HG03469 (cell line): ENCODE measurements around the gene DNM1L.

Experiments used
- ATAC-seq: cut with Tn5 transposase; IDR thresholded peaks from one replicate; pipeline ENCODE4 v1.9.1; 2021; ENCODE audit warnings: mild to moderate bottlenecking, moderate library complexity, moderate number of reproducible peaks; ENCODE audit not compliant: unreplicated experiment

DNM1L gene

DNA sequence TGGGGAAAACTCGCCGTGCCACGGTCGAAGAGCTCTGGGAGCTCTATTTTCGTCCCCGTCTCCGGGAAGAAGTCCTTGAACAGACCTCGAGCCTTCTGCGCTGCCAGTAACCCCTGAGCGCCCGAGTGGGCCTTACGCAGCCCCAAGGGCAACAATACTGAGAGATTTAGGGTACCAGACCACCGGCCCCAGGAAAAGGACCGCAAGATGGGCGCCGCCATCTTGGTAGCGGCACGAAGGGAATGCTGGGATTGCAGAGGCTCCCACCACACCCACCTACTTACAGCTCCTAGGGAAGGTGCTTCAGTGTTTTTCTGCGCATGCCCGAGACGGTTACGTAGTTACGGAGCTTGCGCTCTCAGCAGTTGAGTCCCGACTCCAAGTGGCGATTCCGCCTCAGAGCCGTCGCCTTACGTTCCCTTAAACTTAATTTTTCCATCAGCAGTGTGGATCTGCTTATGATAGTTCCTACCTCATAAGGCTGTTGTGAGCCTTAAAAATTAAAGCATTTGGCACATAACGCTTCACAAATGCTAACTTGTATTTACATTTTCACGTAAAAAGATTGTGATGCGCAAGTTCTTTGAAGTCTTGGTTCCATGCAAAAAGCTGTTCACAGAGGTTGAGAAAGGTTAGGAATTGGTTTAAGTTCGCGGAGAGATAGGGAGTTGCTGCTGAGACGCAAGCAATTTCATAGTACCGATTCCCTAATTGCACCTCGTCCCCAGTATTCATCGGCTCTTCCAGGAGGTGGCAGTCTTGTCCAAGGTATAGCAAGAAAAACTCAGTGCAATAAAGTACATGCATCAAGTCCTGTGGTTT is 76.8 kb downstream of the DNM1L start, which contains the start of gene YARS2:
Gene YARS2, minus strand, starts transcription at position 244 of the 822 bp plus-strand sequence. Its CDS starts 23 bp downstream, at position 221.
- peak; percentile 85 for ATAC-seq

DNA sequence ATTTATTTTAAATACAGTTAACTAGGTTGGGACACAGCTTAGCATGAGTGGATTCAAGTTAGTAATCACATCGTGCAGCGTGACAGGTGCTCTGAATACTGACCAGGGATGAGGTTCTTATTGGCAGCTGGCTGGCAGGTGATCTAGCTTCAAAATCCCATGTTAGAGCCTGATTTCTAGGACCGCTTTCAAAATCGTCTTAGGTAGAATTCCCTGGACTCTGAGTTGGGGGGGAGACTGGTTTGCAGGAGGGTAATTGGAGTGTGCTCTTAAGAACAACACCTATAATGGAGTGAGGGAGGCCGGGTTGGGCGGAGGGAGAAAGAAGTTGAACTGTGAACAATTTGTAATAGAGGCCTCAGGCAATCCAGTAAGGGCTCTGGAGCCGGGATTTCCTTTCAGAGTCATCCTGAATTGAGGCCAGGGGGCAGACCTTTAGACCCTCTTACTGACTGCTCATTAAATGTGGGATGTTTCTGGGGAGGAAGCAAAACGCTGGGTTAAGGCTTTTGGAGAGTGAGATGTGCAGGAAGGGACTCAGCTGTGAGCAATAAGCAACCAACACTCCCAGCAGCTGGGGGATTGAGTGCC is 77.5 kb downstream of the DNM1L start:
- no peak for ATAC-seq

DNA sequence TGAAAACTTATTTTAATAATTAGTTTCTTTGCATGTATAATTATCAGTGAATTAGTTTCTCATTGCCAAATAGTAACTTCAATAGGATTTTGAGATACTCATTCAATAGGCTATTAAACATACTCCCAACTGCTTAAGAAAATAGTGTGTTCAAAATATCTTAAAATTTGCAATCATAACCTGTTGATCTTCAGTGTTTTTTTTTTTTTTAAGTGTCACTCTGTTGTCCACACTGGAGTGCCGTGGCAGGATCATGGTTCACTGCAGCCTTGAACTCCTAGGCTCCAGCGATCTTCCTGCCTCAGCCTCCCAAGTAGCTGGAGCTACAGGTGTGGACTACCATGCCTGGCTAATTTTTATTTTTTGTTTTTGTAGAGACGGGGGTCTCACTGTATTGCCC is 78.1 kb downstream of the DNM1L start:
- no peak for ATAC-seq

DNA sequence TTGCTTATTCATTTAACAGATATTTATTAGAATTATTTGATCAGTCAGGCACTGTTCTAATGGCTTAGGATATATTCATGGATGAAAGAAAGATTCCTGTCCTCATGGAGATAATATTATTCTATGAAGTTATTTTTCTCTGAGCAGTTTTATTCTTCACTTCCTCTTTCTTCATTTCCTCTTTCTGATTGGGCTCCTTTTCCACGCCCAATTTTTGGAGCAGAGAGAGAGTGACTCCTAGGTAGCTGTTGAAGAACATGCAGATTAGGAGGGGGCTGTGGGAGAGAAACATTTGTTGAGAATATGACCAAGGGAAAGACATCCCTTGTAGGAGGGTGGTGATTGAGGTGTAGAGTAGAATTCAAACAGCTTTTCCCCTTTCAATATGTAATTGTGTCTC is 82.6 kb downstream of the DNM1L start:
- ATAC-seq, result peak; percentile 60

DNA sequence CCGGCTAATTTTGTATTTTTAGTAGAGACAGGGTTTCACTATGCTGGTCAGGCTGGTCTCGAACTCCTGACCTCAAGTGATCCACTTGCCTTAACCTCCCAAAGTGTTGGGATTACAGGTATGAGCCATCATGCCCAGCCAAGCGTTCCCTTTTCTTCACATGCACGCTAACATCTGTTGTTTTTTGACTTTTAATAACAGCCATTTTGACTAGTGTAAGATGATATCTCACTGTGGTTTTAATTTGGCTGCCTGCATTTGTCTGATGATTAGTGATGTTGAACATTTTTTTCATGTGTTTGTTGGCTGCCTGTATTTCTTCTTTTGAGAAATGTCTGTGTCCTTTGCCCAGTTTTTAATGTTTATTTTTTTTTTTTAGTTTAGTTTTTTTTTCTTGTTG is 86.8 kb downstream of the DNM1L start:
- no peak for ATAC-seq

DNA sequence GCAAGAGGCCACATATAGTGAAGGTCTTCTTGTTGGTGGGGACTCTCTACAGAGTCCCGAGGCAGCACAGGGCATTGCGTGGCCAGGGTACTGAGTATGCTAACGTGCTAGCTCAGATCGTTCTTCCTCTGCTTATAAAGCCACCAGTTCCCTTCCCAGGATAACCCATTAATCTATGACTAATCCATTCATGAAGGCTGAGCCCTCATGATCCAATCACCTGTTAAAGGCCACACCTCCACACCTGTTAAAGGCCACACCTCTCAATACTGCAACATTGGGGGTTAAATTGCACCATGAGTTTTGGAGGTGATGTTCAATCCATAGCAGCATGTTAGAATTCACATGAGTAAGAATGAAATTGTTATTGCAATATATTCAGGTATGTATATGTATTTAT is 89.4 kb downstream of the DNM1L start:
- ATAC-seq, result no peak

DNA sequence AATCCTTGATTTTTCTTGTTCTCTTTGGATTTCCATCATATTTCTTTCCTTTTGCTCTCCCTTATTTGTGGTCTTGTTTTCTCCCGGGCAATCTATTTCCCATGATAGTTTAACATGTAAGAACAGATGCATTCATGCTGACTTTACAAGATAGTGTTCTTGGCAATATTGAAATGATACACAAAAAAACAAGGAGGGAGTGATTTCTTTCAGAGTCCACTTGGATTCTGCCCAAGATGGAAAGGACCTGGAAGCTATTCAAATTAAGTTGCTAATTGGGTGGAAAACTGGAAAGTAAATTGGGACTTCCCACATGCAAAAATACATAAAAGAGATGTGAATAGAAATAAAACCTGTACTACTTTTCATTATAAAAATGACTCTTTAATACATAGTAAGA is 91.0 kb downstream of the DNM1L start:
- no peak for ATAC-seq

DNA sequence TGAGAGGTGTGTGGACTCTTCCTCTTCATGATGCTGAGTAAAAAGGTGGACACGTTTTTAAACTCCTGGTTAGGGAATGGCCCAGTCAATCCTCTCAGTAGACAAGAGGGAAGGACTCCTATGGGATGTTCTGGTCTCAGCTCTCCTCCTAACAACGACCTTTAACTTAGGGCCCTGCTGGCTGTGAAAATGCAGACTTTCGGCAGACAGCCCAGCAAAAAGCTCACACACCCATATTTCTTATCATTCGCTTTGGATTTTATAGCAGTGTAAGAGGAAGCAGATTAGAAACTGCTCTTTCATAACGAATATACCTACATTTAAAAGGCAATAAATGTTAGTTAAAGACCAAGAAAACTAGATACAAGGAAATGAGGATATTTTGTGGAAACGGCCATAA is 94.6 kb downstream of the DNM1L start:
- no peak for ATAC-seq

DNA sequence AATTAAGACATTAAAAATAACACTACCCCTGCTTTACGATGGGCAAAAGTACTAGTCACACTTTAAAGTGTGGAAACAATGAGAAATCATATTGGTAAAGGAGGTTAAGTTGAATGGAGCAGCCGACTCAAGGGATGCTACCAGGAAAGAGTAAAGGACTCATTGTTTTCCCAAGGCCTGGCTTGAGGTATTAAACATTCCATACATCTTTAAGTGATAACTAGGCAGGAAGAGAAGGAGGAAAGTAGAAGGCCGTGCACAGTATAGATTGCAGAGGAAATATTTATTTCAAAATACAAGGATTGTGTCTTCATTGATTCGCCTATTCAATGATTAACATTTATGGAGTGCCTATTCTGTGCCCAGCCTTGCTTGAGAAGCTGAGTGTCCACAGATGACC is 97.2 kb downstream of the DNM1L start:
- ATAC-seq, result no peak

DNA sequence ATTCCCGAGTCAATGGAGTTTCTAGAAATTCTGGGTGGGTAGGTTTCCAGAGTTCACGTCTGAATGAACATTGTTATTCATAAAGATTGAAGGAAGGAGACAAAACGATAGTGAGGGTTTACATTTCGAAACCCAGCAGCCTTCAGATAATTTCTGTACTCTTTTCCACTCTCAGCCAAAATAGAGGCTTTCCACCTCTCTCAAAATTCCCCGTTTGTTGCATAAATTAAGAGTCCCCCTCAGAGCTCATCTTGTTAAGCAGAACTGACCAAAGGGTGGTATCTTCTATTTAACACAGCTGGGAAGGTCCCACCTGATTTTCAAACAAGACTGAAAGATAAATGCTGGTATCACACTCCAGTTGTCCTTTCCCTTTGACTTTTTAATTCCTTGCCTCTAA is 98.1 kb downstream of the DNM1L start:
- ATAC-seq, result no peak

DNA sequence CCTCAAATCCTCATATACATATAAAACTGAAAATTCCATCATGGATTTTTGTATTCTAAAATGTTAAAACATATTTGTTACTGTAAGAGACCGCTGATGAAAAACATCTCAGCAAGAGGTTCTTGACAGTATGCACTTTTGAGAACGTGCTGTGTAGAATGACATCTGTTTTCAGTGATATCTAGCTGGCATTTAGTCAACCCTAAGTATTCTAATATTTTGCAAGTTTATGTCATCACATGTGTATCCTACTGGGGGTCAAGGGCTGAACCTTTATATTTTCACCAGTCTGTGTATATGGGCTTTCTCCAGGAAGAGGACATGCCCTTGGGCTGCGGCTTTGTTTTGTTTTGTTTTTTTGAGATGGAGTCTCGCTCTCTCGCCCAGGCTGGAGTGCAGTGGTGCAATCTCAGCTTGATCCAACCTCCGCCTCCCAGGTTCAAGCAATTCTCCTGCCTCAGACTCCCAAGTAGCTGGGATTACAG is 98.6 kb downstream of the DNM1L start:
- ATAC-seq, result no peak

DNA sequence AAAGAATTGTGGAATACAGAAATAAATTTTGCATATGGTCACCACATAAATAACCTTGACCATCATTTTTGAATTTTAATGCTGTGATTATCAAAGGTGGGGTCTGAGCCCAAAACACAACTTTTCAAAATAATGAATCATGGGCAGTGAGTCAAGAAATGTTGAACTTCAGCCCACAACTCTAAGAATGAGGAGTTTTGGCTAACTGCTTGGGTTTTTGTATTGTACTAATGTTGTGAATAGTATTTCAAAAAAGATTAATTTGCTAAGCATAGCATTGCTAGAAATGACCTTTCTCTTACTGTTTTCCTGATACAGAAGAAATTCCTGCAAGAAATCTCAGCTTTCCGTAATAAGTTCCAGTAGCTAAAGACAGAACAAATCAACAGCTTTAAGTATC is 101.0 kb downstream of the DNM1L start:
- ATAC-seq, result no peak

DNA sequence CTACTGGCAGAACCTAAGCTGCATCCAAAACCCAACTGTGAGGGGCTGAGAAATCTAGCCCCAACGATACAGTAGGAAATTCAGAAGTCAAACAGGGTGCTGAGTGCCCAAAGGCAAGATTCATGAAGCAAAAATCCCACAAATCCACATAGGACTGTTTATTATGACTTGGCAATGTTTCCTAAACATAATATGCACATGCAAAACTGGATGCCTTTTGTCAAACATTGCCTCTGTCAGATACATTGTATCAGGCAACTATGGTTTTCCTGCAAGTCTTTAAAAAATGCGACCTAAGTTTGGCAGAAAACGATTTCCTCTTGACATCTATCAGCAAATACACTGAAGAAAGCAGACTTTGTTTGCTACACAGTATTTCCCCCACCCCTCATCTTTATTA is 103.9 kb downstream of the DNM1L start:
- no peak for ATAC-seq

DNA sequence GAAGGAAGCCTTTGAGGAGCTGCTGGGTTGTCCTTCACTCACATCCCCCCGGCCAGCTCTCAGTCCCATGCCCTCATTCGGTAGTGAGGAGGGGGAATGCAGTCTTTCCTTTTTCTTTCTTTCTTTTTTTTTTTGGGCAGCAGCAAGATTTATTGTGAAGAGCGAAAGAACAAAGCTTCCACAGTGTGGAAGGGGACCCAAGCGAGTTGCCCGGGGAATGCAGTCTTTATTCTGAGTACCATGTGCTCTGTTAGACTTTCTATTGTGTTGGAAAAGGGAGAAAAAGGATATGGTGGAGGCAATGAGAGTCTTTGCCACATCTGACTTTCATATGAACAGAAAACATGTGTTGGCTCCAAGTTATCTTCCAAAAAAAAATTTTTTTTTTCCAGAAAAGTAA is 106.5 kb downstream of the DNM1L start:
- ATAC-seq, result no peak

DNA sequence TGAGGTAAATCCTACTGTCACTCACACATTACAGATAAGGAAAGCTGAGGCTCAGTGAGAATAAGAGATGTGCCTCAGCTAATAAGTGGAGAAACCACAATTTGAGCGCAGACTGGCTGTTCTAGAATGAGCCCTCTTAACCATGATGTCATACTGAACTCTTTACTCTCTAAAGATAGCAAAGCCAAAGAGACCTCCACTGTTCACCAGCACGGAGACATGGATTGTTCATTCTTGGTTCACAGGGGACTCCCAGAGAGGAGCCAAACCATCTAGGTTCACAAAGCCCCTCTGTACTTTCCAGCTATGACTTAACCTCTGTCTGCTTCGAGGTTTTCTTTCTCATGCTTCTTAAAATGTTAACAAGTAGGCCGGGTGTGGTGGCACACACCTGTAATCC is 109.3 kb downstream of the DNM1L start:
- no peak for ATAC-seq

DNA sequence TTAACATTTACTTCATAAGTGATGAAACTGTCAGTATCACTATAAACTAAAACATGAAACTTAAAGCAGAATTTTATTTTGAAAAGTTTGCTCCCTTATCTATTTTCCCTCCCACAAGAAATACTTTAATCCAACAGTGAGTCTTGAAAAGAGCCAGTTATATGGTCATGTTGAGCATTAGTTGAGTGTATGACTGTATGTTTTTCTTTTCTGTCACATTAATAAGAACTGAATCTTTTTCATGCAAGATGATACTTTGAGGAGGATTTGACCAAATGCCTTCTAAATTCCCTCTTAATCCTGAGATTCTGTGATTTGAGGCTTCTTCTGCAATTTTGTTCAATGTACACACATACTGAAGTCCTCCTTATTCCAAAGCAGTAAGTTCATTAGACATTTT is 110.3 kb downstream of the DNM1L start:
- no peak for ATAC-seq

DNA sequence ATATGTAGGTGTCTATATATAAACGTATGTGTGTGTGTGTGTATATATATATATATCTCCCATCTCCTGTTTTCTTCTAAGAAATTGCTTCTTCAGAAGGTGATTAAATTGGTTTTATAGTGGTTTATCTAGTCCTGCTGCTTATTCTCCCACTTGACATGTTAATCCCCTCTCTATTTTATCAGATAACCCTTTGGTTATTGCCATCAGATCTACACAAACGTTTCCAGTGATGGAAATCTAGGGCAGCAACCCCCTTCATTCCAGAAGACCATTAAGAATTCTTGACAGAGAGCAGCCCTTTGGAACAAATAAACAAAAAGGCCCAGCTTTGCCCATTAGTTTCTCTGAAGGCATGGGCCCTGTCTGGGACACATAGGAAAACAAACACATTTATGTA is 110.8 kb downstream of the DNM1L start:
- no peak for ATAC-seq

DNA sequence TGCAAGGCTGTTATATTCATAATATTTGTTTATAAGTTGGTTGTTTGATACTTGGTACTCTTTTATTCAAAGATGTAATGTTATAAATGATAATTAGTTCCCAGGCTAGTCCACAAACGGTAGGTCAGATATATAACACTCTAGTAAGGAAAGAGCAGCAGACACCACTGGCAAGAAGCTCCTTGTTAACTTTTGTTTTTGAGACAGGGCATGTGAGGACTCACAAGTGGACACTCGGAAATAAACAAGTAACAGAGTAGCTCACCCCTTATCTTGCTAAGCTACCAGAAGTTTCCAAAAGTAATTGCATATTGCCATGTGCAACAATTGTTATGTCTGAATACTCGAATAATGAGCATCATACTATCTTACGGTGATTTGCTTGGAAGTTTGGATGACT is 115.2 kb downstream of the DNM1L start:
- no peak for ATAC-seq
